WERI-Rb-1 (cell line): ENCODE results near the gene ELFN2.

Experiments
- DNase-seq: peaks from one replicate; pipeline ENCODE4 v3.0.0-alpha.2; 2020
- H3K27ac ChIP-seq: fragments of 250-450 bp; sonication (Bioruptor Pico); 2 replicates; pipeline ENCODE4 v1.5.1; 2020; ENCODE audit warnings: mild to moderate bottlenecking, moderate library complexity
- H3K27me3 ChIP-seq: fragments of 250-450 bp; sonication (Bioruptor Pico); 2 replicates; pipeline ENCODE4 v1.5.1; 2021; ENCODE audit warnings: mild to moderate bottlenecking, low read depth, moderate library complexity; ENCODE audit not compliant: insufficient read depth, severe bottlenecking
- H3K36me3 ChIP-seq: fragments of 250-450 bp; sonication (Bioruptor Pico); 2 replicates; pipeline ENCODE4 v1.5.1; 2020; ENCODE audit warnings: mild to moderate bottlenecking, moderate library complexity
- H3K4me3 ChIP-seq: 2 replicates; pipeline ENCODE4 v1.5.1; 2011; ENCODE audit warnings: low read depth, mild to moderate bottlenecking, control low read depth, low read length
- H3K9me3 ChIP-seq: fragments of 250-450 bp; sonication (Bioruptor Pico); 2 replicates; pipeline ENCODE4 v1.5.1; 2021; ENCODE audit warnings: mild to moderate bottlenecking, moderate library complexity; ENCODE audit not compliant: severe bottlenecking
- CTCF ChIP-seq: IDR thresholded peaks from 2 replicates; pipeline ENCODE4 v1.5.1; 2011; ENCODE audit warnings: low read depth, mild to moderate bottlenecking, control low read depth, inconsistent platforms, low read length

The ELFN2 gene

GRCh38 chr22:37415210-37415609 is 12.1 kb downstream of the ELFN2 start:
- DNase-seq: no peak
- TF ChIP-seq CTCF: no peak
- Histone ChIP-seq H3K27ac (no peak overlapping the region), H3K4me3 (no peak overlapping the region), H3K36me3 (no peaks in the 10 kb centered on the region), H3K9me3 (no peaks in the 10 kb centered on the region), H3K27me3 (no peaks in the 10 kb centered on the region)

- H3K36me3 ChIP-seq: no peaks in the 10 kb centered on the region
- no peaks in the 10 kb centered on the region for H3K9me3 ChIP-seq
- H3K4me3 ChIP-seq: no peak overlapping the region
- no peak for TF ChIP-seq CTCF
- no peak overlapping the region for H3K27ac ChIP-seq
- no peaks in the 10 kb centered on the region for H3K27me3 ChIP-seq
- no peak for DNase-seq
Observed at GRCh38 chr22:37414288-37414687, 13.0 kb downstream of the ELFN2 start.

- H3K27me3 ChIP-seq: no peaks in the 10 kb centered on the region
- no peak for DNase-seq
- H3K4me3 ChIP-seq: no peak overlapping the region
- H3K36me3 ChIP-seq: no peaks in the 10 kb centered on the region
- TF ChIP-seq CTCF: no peak
- no peaks in the 10 kb centered on the region for H3K9me3 ChIP-seq
- no peak overlapping the region for H3K27ac ChIP-seq
Observed at GRCh38 chr22:37413546-37413945, 13.7 kb downstream of the ELFN2 start.

- Histone ChIP-seq H3K4me3 (no peak overlapping the region), H3K9me3 (no peaks in the 10 kb centered on the region), H3K36me3 (no peaks in the 10 kb centered on the region), H3K27ac (no peak overlapping the region), H3K27me3 (no peaks in the 10 kb centered on the region)
- TF ChIP-seq CTCF: no peak
- DNase-seq: no peak
Observed at GRCh38 chr22:37412495-37413250, 14.6 kb downstream of the ELFN2 start.

- Histone ChIP-seq H3K36me3 (no peaks in the 10 kb centered on the region), H3K27ac (no peak overlapping the region), H3K9me3 (no peaks in the 10 kb centered on the region), H3K4me3 (no peak overlapping the region), H3K27me3 (no peaks in the 10 kb centered on the region)
- no peak for TF ChIP-seq CTCF
- DNase-seq: no peak
Observed at GRCh38 chr22:37411655-37412054, 15.6 kb downstream of the ELFN2 start.
